Hippocampal formation (tissue), 2 donors: ENCODE results near the gene EFEMP1.
"Not testable (repeated sequence)": the region's sequence is repeated elsewhere in the genome, so short reads cannot be mapped to it uniquely, and the experiment has no call there.

Experiments
- DNase-seq, 2 donors: peaks; one replicate each; lab custom pipeline; 2025; lab: John Stamatoyannopoulos, UW

Gene EFEMP1

DNA sequence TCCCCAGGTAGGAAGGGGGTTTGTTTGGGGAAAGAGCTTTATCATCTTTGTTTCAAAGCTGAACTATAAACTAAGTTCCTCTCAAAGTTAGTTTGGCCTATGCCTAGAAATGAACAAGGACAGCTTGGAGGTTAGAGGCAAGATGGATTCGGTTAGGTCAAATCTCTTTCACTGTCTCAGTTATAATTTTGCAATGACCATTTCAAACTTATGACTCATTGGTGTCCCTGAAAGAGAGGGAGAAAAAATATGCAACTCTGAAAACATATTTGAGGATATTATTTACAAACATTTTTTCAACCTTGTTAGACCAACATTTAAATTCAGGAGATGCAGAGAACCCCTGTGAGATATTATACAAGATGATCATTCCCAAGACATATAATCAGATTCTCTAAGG, 95.7 kb downstream of the EFEMP1 start:
- no peak for DNase-seq

- DNase-seq: not testable (repeated sequence)
These were observed 96.2 kb downstream of the EFEMP1 start for GRCh38 chr2:55827428-55827827.

DNA sequence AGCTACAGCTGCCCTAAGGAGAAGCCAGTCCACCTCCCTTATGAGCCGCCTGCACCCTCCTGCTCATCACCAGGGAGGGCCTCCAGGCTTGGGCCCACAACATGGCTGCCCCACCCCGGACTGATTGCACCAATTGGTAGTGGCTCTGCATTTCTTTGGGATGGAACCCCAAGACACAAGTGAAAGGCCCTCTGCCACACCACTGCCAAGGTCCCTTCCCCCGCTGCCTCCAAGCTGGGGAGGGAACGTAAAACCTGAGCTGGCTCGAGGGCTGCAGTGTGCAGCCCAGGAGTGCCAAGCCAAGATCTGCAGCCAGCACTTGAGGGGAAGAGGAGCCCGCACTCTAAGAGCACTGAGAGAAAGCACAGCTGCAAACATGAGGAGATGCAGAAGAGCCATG, 97.3 kb downstream of the EFEMP1 start:
- DNase-seq: no peak

GRCh38 chr2:55824551-55825096, 99.0 kb downstream of the EFEMP1 start:
- no peak for DNase-seq
